Measurements from ENCODE around the gene STK33. TPM values are rescaled to one million over a fixed set of nuclear protein-coding genes. Genes with fewer than 3 reads are reported as not detected.

Gene STK33
- total and polyA plus RNA-seq, 4 experiments from 2014 or later: not detected

DNA sequence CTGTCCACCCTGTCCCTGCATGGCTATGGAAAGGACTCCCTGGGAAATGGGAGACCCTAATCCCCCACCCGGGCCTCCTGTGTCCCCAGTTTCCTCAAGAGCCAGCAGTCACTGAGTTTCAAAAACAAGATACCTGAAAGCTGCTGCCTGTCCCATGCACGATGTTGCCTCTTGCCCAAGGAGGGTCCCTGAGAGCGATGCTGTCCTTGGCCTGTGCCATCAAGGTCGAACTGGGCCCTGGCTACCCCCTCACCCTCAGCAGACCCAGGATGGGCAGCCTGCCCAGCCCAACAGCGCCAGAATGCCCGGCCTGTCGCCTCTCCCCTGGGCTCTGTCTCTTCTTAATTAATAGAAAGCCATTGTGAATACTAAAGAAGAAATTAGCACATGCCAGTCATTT is 225.8 kb downstream of the STK33 start:
- no peak overlapping the region for H3K27ac Mint-ChIP-seq
- CTCF ChIA-PET (ENCODE audit: partially characterized antibody): no interaction called here
- Histone ChIP-seq H3K4me3 (ENCODE audit: low read length in 2 of 2) (no peak overlapping the region), H3K36me3 (ENCODE audit: insufficient read depth, low read length) (no peaks in the 10 kb centered on the region), H3K27me3 (ENCODE audit: insufficient read depth, low read length) (no peaks in the 10 kb centered on the region), H3K9me3 (ENCODE audit: control insufficient read depth in 1 of 2, low read length in 2 of 2) (no peaks in the 10 kb centered on the region), H3K4me1 (ENCODE audit: insufficient read depth, low read length) (no peaks in the 10 kb centered on the region), H3K27ac (ENCODE audit: low read depth, low read length) (no peak overlapping the region)
- intact Hi-C loops (cut with micrococcal nuclease): no loop called here
- no peaks in the 10 kb centered on the region for H3K36me3 Mint-ChIP-seq
- H3K27me3 Mint-ChIP-seq: peaks cover 2 to 3% of the 10 kb centered on the region in 2 donors
- H3K9me3 Mint-ChIP-seq: no peaks in the 10 kb centered on the region
- POLR2A ChIA-PET (ENCODE audit: partially characterized antibody): no interaction called here
- no peak for DNase-seq
- no peak overlapping the region for H3K4me3 Mint-ChIP-seq
- no peaks in the 10 kb centered on the region for H3K4me1 Mint-ChIP-seq

DNA sequence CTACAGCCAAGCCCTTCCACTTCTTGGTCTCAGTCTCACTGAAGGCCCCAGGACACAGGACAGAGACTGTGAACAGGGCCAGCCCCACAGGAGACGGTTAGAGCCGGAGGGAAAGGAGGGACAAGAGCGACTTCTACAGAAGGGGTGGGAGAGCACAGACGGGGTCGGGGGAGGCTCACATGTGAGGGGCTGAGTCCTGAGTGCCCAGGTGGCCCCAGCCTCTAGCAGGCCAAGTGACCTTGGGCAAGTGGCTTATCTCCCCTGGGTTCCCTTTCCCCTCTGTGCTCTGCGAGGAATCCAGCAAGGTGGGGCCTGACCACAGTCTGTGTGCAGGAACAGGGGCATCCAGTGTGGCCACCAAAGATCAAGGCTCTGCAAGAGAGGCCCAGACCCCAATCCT is 227.7 kb downstream of the STK33 start:
- Histone ChIP-seq H3K27ac (ENCODE audit: low read depth, low read length) (no peak overlapping the region), H3K9me3 (ENCODE audit: control insufficient read depth in 1 of 2, low read length in 2 of 2) (no peaks in the 10 kb centered on the region), H3K4me3 (ENCODE audit: low read length in 2 of 2) (no peak overlapping the region), H3K27me3 (ENCODE audit: insufficient read depth, low read length) (no peaks in the 10 kb centered on the region), H3K4me1 (ENCODE audit: insufficient read depth, low read length) (no peaks in the 10 kb centered on the region), H3K36me3 (ENCODE audit: insufficient read depth, low read length) (no peaks in the 10 kb centered on the region)
- no peaks in the 10 kb centered on the region for H3K4me1 Mint-ChIP-seq
- no peaks in the 10 kb centered on the region for H3K36me3 Mint-ChIP-seq
- H3K4me3 Mint-ChIP-seq: no peak overlapping the region
- no peaks in the 10 kb centered on the region for H3K9me3 Mint-ChIP-seq
- CTCF ChIA-PET (ENCODE audit: partially characterized antibody): no interaction called here
- H3K27ac Mint-ChIP-seq: no peak overlapping the region
- DNase-seq: no peak
- peaks cover 2 to 3% of the 10 kb centered on the region in 2 donors for H3K27me3 Mint-ChIP-seq
- intact Hi-C loops (cut with micrococcal nuclease): no loop called here
- POLR2A ChIA-PET (ENCODE audit: partially characterized antibody): no interaction called here

DNA sequence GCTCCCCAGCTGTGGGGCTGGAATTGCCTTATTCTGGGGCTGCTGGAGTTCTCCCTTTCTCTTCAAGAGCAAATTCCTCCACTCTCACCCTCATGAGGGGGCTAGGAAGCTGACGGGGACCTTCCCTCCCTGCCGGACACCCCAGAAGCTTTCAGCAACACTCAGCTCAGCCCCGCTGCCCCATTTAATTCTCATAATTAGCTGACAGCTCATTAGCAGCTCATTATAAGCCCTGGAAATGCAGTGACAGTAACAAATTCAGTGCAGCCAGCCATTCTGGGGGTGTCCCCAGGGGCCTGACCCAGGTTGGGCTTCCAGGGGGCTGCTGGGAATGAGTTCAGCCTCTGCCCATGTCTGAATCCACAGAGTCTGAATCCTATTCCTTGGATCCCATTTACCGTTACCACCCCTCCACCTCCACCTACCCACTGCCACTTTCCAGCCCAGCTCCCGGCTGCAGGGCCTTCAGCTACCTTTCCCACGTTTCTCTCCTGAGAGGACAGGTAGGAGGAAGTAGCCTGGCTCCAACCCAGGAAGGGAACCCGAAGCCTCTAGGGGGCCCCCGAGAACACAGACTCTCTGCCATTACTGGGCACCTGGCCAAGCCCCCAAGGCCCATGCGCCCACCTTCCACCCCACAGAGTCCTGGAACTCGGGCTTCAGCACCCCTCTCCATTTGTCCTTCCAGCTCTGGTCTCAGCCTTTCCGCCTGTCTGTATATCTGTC is 228.6 kb downstream of the STK33 start:
- Histone ChIP-seq H3K4me3 (ENCODE audit: low read length in 2 of 2) (no peak overlapping the region), H3K36me3 (ENCODE audit: insufficient read depth, low read length) (no peaks in the 10 kb centered on the region), H3K27ac (ENCODE audit: low read depth, low read length) (no peak overlapping the region), H3K9me3 (ENCODE audit: control insufficient read depth in 1 of 2, low read length in 2 of 2) (no peaks in the 10 kb centered on the region), H3K4me1 (ENCODE audit: insufficient read depth, low read length) (no peaks in the 10 kb centered on the region), H3K27me3 (ENCODE audit: insufficient read depth, low read length) (no peaks in the 10 kb centered on the region)
- DNase-seq: no peak
- Mint-ChIP-seq H3K36me3 (no peaks in the 10 kb centered on the region), H3K27me3 (peaks cover 2 to 3% of the 10 kb centered on the region in 2 donors), H3K4me3 (no peak overlapping the region), H3K9me3 (no peaks in the 10 kb centered on the region), H3K27ac (no peak overlapping the region), H3K4me1 (no peaks in the 10 kb centered on the region)
- CTCF ChIA-PET (ENCODE audit: partially characterized antibody): no interaction called here
- intact Hi-C loops (cut with micrococcal nuclease): no loop called here
- POLR2A ChIA-PET (ENCODE audit: partially characterized antibody): no interaction called here

DNA sequence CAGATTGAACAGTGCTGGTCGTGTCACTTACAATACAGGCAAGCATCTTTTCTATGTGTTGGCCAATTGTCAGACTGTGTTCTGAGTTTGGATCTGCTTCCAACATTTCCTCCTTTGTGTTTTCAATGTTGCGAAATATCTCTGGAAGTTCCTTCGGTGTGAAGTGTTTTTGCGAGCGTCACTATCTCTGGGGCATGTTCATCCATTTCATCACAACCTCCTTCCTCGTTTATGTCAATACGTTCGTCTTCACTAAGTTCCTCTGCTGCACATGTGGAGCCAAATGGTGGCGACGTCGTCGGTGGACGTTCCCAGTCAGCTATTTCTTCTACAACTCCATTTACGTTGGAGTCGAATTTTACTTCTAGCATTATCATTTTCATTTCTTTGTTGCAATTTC is 230.1 kb downstream of the STK33 start:
- H3K36me3 Mint-ChIP-seq: no peaks in the 10 kb centered on the region
- Histone ChIP-seq H3K27me3 (ENCODE audit: insufficient read depth, low read length) (no peaks in the 10 kb centered on the region), H3K27ac (ENCODE audit: low read depth, low read length) (no peak overlapping the region), H3K4me1 (ENCODE audit: insufficient read depth, low read length) (no peaks in the 10 kb centered on the region), H3K36me3 (ENCODE audit: insufficient read depth, low read length) (no peaks in the 10 kb centered on the region), H3K9me3 (ENCODE audit: control insufficient read depth in 1 of 2, low read length in 2 of 2) (no peaks in the 10 kb centered on the region), H3K4me3 (ENCODE audit: low read length in 2 of 2) (no peak overlapping the region)
- CTCF ChIA-PET (ENCODE audit: partially characterized antibody): no interaction called here
- H3K27me3 Mint-ChIP-seq: peaks cover 2 to 3% of the 10 kb centered on the region in 2 donors
- no peak for DNase-seq
- intact Hi-C loops (cut with micrococcal nuclease): no loop called here
- POLR2A ChIA-PET (ENCODE audit: partially characterized antibody): no interaction called here
- no peak overlapping the region for H3K4me3 Mint-ChIP-seq
- no peaks in the 10 kb centered on the region for H3K9me3 Mint-ChIP-seq
- H3K4me1 Mint-ChIP-seq: no peaks in the 10 kb centered on the region
- no peak overlapping the region for H3K27ac Mint-ChIP-seq

DNA sequence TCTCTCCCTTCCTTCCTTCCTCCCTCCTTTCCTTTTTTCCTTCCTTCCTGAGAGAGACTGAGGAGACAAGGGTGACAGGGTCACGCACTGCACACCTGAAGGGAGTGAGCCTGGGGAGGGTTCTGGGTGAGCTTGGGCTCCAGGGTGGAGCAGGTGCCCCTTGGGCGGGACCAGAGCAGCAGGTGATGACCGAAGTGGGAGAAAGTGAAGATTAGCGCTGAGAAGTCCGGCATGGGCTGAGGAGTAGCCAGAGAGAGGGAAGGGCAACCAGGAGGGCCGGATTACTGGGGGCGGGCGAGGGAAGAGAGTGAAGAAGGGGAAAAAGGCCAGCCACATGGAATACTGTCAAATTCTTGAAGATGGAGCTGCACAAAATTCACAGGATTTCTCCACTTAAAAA is 231.1 kb downstream of the STK33 start:
- peaks cover 2 to 3% of the 10 kb centered on the region in 2 donors for H3K27me3 Mint-ChIP-seq
- H3K4me3 ChIP-seq (ENCODE audit: low read length in 2 of 2): no peak overlapping the region
- ChIA-PET CTCF (ENCODE audit: partially characterized antibody) (interaction anchor here (0.6 to 0.7 kb wide), 2 partner anchors 11 to 417 kb away, joined by 3 to 4 read pairs; no protein-coding TSS in a partner anchor), POLR2A (ENCODE audit: partially characterized antibody) (no interaction called here)
- H3K36me3 ChIP-seq (ENCODE audit: insufficient read depth, low read length): no peaks in the 10 kb centered on the region
- H3K27me3 ChIP-seq (ENCODE audit: insufficient read depth, low read length): no peaks in the 10 kb centered on the region
- intact Hi-C loops (cut with micrococcal nuclease): no loop called here
- no peak overlapping the region for H3K4me3 Mint-ChIP-seq
- no peak for DNase-seq
- no peak overlapping the region for H3K27ac ChIP-seq (ENCODE audit: low read depth, low read length)
- no peaks in the 10 kb centered on the region for H3K4me1 Mint-ChIP-seq
- H3K9me3 Mint-ChIP-seq: no peaks in the 10 kb centered on the region
- H3K9me3 ChIP-seq (ENCODE audit: control insufficient read depth in 1 of 2, low read length in 2 of 2): no peaks in the 10 kb centered on the region
- H3K4me1 ChIP-seq (ENCODE audit: insufficient read depth, low read length): no peaks in the 10 kb centered on the region
- peak overlapping the region in 1 of 7 donors; percentile 57 for H3K27ac Mint-ChIP-seq
- H3K36me3 Mint-ChIP-seq: no peaks in the 10 kb centered on the region

DNA sequence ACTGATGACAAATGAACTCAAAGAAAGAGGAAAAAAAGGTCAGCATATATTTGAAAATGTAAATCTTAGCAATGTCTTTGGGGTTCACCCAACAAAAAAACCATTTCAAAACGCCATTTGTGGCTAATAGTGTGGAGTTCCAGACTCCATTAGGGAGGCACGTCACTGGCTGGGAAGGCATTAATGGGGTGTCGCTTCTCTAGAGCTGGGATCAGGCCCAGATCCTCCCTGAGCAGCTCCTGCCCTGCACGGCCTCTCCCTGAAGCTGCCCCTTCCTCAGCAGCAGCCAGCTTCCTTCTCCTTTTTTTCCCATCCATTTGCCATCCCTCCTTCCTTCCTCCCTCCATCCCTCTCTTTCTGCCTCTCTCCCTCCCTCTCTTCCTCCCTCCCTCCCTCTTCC is 231.5 kb downstream of the STK33 start:
- no peak overlapping the region for H3K27ac Mint-ChIP-seq
- H3K4me3 Mint-ChIP-seq: no peak overlapping the region
- Histone ChIP-seq H3K27ac (ENCODE audit: low read depth, low read length) (no peak overlapping the region), H3K9me3 (ENCODE audit: control insufficient read depth in 1 of 2, low read length in 2 of 2) (no peaks in the 10 kb centered on the region), H3K4me3 (ENCODE audit: low read length in 2 of 2) (no peak overlapping the region), H3K4me1 (ENCODE audit: insufficient read depth, low read length) (no peaks in the 10 kb centered on the region), H3K27me3 (ENCODE audit: insufficient read depth, low read length) (no peaks in the 10 kb centered on the region), H3K36me3 (ENCODE audit: insufficient read depth, low read length) (no peaks in the 10 kb centered on the region)
- peaks cover 1 to 2% of the 10 kb centered on the region in 2 donors for H3K27me3 Mint-ChIP-seq
- no peak for DNase-seq
- CTCF ChIA-PET (ENCODE audit: partially characterized antibody): no interaction called here
- H3K36me3 Mint-ChIP-seq: no peaks in the 10 kb centered on the region
- no peaks in the 10 kb centered on the region for H3K4me1 Mint-ChIP-seq
- H3K9me3 Mint-ChIP-seq: no peaks in the 10 kb centered on the region
- POLR2A ChIA-PET (ENCODE audit: partially characterized antibody): no interaction called here
- intact Hi-C loops (cut with micrococcal nuclease): no loop called here

DNA sequence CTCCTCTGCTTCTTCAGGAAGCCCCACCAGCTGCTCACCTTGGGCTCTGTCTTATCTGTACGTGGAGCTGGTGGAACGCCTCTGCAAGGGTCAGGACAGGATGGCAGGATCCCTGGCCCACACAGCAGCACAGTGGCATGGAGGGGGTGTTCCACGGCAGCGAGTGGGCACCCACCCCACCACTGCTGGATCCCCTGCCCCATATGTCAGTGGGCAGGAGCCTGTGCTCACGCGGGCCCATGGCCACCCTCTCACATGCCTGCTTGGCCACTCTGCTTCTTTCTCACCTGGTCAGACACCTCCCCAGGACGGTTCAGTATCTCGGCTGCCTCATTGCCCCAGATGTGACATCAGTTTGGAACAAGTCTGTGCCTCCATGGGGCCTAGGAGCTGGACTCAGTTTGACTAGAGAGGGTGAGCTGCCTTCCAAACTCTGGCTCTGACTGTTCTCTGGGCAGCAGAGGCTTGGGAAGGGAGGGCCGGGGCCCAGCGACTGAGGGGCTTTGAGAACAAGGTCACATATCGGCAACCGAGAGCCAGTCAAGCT is 232.3 kb downstream of the STK33 start:
- no peaks in the 10 kb centered on the region for H3K36me3 ChIP-seq (ENCODE audit: insufficient read depth, low read length)
- no peak overlapping the region for H3K27ac Mint-ChIP-seq
- H3K4me1 Mint-ChIP-seq: no peaks in the 10 kb centered on the region
- DNase-seq: no peak
- no peaks in the 10 kb centered on the region for H3K27me3 ChIP-seq (ENCODE audit: insufficient read depth, low read length)
- no peak overlapping the region for H3K4me3 ChIP-seq (ENCODE audit: low read length in 2 of 2)
- H3K4me1 ChIP-seq (ENCODE audit: insufficient read depth, low read length): no peaks in the 10 kb centered on the region
- H3K4me3 Mint-ChIP-seq: no peak overlapping the region
- H3K27ac ChIP-seq (ENCODE audit: low read depth, low read length): no peak overlapping the region
- no peaks in the 10 kb centered on the region for H3K36me3 Mint-ChIP-seq
- no peaks in the 10 kb centered on the region for H3K9me3 Mint-ChIP-seq
- ChIA-PET CTCF (ENCODE audit: partially characterized antibody) (no interaction called here), POLR2A (ENCODE audit: partially characterized antibody) (no interaction called here)
- no peaks in the 10 kb centered on the region for H3K9me3 ChIP-seq (ENCODE audit: control insufficient read depth in 1 of 2, low read length in 2 of 2)
- peaks cover 0 to 2% of the 10 kb centered on the region in 2 donors for H3K27me3 Mint-ChIP-seq
- intact Hi-C loops (cut with micrococcal nuclease): no loop called here
